GM19372 (cell line): ENCODE results near the gene KIFC3.
"Not testable (repeated sequence)": the region's sequence is repeated elsewhere in the genome, so short reads cannot be mapped to it uniquely, and the experiment has no call there.

Source experiments
- ATAC-seq: cut with Tn5 transposase; IDR thresholded peaks from one replicate; pipeline ENCODE4 v1.9.1; 2021; ENCODE audit warnings: mild to moderate bottlenecking, low read depth, moderate library complexity; ENCODE audit not compliant: unreplicated experiment

KIFC3 gene

GRCh38 chr16:57825298-57826044, 23.2 kb upstream of the KIFC3 start:
- no peak for ATAC-seq

- ATAC-seq, result no peak
Measured at GRCh38 chr16:57824888-57825287, 22.6 kb upstream of the KIFC3 start.

GRCh38 chr16:57823836-57824235, 21.5 kb upstream of the KIFC3 start:
- ATAC-seq, result no peak

- ATAC-seq, result no peak
Measured at GRCh38 chr16:57822856-57823255, 20.6 kb upstream of the KIFC3 start.

GRCh38 chr16:57822018-57822553, 19.8 kb upstream of the KIFC3 start:
- no peak for ATAC-seq

GRCh38 chr16:57821149-57821971, 19.1 kb upstream of the KIFC3 start:
- ATAC-seq, result no peak

- no peak for ATAC-seq
Measured at GRCh38 chr16:57818377-57819064, 16.2 kb upstream of the KIFC3 start.

- ATAC-seq, result no peak
Measured at GRCh38 chr16:57817680-57818079, 15.4 kb upstream of the KIFC3 start.

GRCh38 chr16:57815987-57816745, 13.9 kb upstream of the KIFC3 start:
- peak; percentile 54 for ATAC-seq

GRCh38 chr16:57814896-57815295, 12.6 kb upstream of the KIFC3 start:
- ATAC-seq, result no peak

GRCh38 chr16:57813466-57813865, 11.2 kb upstream of the KIFC3 start:
- no peak for ATAC-seq

- ATAC-seq, result not testable (repeated sequence)
Measured at GRCh38 chr16:57811340-57811739, 9.0 kb upstream of the KIFC3 start.

GRCh38 chr16:57810197-57811031, 8.1 kb upstream of the KIFC3 start:
- peak; percentile 99 for ATAC-seq

GRCh38 chr16:57809276-57810196, 7.2 kb upstream of the KIFC3 start:
- ATAC-seq, result no peak

- no peak for ATAC-seq
Measured at GRCh38 chr16:57808589-57809228, 6.4 kb upstream of the KIFC3 start.

- no peak for ATAC-seq
Measured at GRCh38 chr16:57807968-57808528, 5.8 kb upstream of the KIFC3 start.

- ATAC-seq, result no peak
Measured at GRCh38 chr16:57807252-57807967, 5.1 kb upstream of the KIFC3 start.
